Fibroblast of the aortic adventitia (primary cell): ENCODE results near the gene NLGN2. TPM values are rescaled to one million over a fixed set of nuclear protein-coding genes. Genes with fewer than 3 reads are reported as not detected.

Experiments
- DNase-seq: peaks from one replicate; pipeline ENCODE4 v3.0.0-alpha.2; 2010; ENCODE audit warnings: low read depth
- H3K4me3 ChIP-seq: 2 replicates; pipeline ENCODE4 v1.5.1; 2011; ENCODE audit warnings: low read depth, mild to moderate bottlenecking, control low read depth, low read length, moderate library complexity
- CTCF ChIP-seq: IDR thresholded peaks from 2 replicates; pipeline ENCODE4 v1.5.1; 2011; ENCODE audit warnings: mild to moderate bottlenecking, low read length, control low read depth, inconsistent platforms; ENCODE audit not compliant: insufficient read depth
- total RNA-seq: library from RNA; depleted of rRNA; stranded (reverse); fragments of >200 nt; gene quantifications from 2 replicates; pipeline ENCODE4 v1.2.3, GENCODE V29; 2012; ENCODE audit warnings: low replicate concordance

The NLGN2 gene
- total RNA-seq, 1 donor: 7.0 TPM

- TF ChIP-seq CTCF: no peak
- H3K4me3 ChIP-seq: peak overlapping the region; percentile 84
- DNase-seq: no peak
Observed at GRCh38 chr17:7392696-7393612, 14.7 kb upstream of the NLGN2 start.

- H3K4me3 ChIP-seq: peak overlapping the region; percentile 84
- peak; percentile 10 for TF ChIP-seq CTCF
- no peak for DNase-seq
Observed at GRCh38 chr17:7393613-7394451, 13.8 kb upstream of the NLGN2 start.

- peak within 1 kb of the TSS; percentile 84 for H3K4me3 ChIP-seq
- DNase-seq: peak; percentile 81
- TF ChIP-seq CTCF: peak; percentile 58
Observed at GRCh38 chr17:7394452-7395191, 13.0 kb upstream of the NLGN2 start, which contains the start of gene PLSCR3. TSS of gene PLSCR3 (minus strand) at chr17:7394525. CDS start at chr17:7394110, 415 bp downstream.

- no peak for TF ChIP-seq CTCF
- no peak for DNase-seq
- no peak overlapping the region for H3K4me3 ChIP-seq
Observed at GRCh38 chr17:7396147-7396546, 11.5 kb upstream of the NLGN2 start.

- DNase-seq: no peak
- TF ChIP-seq CTCF: no peak
- no peak overlapping the region for H3K4me3 ChIP-seq
Observed at GRCh38 chr17:7398612-7399011, 9.0 kb upstream of the NLGN2 start.

- no peak for DNase-seq
- no peak for TF ChIP-seq CTCF
Observed at GRCh38 chr17:7403043-7403726, 4.5 kb upstream of the NLGN2 start.

More at GRCh38 chr17:7403043-7403726, 4.5 kb upstream of the NLGN2 start:
- peak overlapping the region; percentile 83 for H3K4me3 ChIP-seq
